ENCODE results near the gene CFDP1.

The CFDP1 gene

DNA sequence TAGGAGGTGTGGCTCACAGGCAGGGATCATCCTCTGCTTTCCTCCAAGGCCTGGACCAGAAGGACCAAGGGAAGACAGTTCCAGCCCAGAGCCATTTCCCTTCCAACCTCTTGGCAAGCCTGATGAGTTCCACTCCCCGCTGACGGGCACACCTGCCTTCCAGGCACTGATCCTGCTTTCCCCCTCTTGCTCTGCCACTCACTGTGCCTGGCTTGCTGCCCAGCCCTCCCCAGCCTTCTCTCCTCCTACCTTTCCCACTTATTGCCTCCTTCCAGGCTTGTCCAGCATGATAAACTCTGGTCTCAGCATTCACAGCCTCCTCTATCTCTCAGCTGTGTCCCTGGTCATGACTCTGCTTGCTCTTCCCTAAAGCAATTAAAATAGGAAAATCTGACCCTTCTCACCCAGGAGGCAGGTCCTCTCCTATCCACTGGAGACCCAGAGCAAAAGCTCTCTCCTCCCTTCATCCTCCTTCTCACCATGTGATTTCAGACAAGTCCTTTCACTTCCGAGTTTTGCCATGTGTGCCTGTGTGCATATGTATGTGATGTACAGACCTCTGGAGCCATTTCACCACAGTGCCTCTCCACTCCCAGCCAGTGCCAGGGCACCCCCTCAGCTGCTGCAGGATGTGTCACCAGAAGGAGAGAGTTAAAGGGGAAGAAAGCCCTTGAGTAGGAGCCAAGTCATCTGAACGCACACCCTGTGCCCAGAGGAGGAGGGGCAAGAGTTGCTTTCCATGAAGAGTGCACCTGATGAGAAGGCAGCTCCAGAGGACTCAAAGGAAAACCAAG is 44.6 kb upstream of the CFDP1 start:
- CTCF ChIA-PET = interaction anchor here (0.8 to 6.7 kb wide), 6 partner anchors 12 to 286 kb away, joined by 3 to 65 read pairs (median 4); partner anchors contain the start of gene TMEM170A
- DNase-seq (ENCODE audit: low read depth, low spot score) = no peak
- POLR2A ChIA-PET = no interaction called here
- TF ChIP-seq, protein P1, sequence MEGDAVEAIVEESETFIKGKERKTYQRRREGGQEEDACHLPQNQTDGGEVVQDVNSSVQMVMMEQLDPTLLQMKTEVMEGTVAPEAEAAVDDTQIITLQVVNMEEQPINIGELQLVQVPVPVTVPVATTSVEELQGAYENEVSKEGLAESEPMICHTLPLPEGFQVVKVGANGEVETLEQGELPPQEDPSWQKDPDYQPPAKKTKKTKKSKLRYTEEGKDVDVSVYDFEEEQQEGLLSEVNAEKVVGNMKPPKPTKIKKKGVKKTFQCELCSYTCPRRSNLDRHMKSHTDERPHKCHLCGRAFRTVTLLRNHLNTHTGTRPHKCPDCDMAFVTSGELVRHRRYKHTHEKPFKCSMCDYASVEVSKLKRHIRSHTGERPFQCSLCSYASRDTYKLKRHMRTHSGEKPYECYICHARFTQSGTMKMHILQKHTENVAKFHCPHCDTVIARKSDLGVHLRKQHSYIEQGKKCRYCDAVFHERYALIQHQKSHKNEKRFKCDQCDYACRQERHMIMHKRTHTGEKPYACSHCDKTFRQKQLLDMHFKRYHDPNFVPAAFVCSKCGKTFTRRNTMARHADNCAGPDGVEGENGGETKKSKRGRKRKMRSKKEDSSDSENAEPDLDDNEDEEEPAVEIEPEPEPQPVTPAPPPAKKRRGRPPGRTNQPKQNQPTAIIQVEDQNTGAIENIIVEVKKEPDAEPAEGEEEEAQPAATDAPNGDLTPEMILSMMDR (IDR thresholded peaks at IDR 0.05; ENCODE audit: insufficient read depth, low read length, missing control alignments) = no peak
- no peak overlapping the region for H3K4me3 ChIP-seq (ENCODE audit: low read depth, low read length)

DNA sequence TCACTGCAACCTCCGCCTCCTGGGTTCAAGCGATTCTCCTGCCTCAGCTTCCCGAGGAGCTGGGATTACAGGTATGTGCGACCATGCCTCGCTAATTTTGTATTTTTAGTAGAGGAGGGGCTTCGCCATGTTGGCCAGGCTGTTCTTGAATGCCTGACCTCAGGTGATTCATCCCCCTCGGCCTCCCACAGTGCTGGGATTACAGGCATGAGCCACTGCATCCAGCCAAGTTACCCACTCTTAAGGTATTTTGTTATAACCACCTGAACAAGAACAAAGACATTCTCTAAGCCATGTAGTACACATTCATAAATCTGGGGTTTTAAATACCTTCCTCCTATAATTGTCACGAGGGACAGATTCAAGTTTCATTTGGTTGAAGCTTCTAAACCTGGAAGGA is 43.5 kb upstream of the CFDP1 start:
- ChIA-PET CTCF (interaction anchor here (0.8 to 6.7 kb wide), 6 partner anchors 11 to 287 kb away, joined by 3 to 65 read pairs (median 4); partner anchors contain the start of gene TMEM170A), POLR2A (no interaction called here)
- TF ChIP-seq, protein P1 (IDR thresholded peaks at IDR 0.05; ENCODE audit: insufficient read depth, low read length, missing control alignments) = no peak
- H3K4me3 ChIP-seq (ENCODE audit: low read depth, low read length) = no peak overlapping the region
- DNase-seq (ENCODE audit: low read depth, low spot score) = no peak

DNA sequence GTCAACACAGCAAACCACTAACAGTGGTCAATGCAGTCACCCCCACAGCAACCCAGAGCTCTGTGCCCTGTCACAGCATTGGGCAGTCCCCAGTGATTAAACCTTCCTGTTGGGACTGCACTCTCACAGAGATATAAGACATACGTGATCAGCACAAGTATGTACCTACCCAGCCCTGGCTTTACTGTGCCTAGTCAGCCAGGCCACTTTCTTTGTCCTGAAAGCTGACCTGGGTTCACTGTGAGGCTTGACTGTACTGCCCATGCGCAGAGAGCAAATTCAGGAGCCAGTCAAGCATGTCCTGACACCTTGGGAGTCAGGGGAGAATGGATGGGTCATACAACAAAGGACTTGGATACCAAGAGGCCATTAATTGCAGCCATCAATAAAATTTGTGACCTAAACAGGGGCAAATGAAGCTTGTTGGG is 42.1 kb upstream of the CFDP1 start:
- H3K4me3 ChIP-seq (ENCODE audit: low read depth, low read length) = no peak overlapping the region
- DNase-seq (ENCODE audit: low read depth, low spot score) = no peak
- ChIA-PET POLR2A (no interaction called here), CTCF (interaction anchor here (0.7 to 6.7 kb wide), 2 partner anchors 9 to 14 kb away, joined by 3 to 65 read pairs; partner anchors contain the start of gene TMEM170A)
- TF ChIP-seq, protein P1 (IDR thresholded peaks at IDR 0.05; ENCODE audit: insufficient read depth, low read length, missing control alignments) = no peak

DNA sequence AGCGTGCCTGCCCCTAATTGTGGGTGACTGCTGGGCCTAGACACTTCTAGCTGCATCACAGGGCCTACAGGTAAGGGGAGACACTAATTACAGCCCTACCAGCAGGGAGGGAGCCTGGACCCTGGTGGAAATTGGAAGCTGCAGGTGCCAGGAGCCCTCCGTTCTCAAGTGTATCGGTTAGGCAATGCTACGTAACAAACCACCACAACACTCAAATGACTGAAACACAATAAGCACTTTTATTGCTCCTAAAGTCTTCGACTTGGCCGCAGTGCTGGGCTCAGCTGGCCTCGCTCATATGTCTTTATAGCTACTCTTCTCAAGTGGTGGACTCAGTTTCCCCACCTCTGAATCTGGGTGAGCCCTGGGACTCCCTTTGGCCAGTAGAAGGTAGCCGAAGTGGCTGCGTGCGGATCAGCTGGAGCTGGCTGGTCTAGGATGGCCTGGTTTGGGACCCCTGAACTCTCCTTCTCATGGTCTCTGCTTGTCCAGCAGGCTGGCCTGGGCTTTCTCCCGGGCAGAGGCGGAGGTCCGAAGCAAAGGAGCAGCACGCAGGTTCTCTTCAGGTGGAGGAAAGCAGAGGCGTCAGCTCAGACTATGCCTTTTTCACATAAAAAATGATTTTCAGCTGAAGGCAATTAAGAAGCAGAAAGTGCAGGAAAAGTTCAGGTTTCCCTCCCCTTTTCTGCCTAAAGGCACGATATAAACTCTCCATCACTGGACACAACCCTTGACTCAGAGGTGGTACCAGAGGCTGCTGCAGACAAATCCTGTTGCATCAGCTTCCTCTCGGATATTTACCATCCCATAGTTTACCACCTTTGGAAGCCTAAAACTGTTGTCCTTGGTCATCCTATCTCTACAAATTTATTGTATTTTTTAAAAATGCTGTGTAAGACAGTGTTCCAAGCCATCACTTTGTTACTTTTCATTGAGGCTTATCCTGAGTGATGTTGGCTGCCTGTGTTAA is 39.9 kb upstream of the CFDP1 start:
- no peak overlapping the region for H3K4me3 ChIP-seq (ENCODE audit: low read depth, low read length)
- no peak for DNase-seq (ENCODE audit: low read depth, low spot score)
- TF ChIP-seq, protein P1 (IDR thresholded peaks at IDR 0.05; ENCODE audit: insufficient read depth, low read length, missing control alignments) = no peak
- ChIA-PET POLR2A (interaction anchor here (0.6 kb wide), 1 partner anchor 116 kb away, joined by 3 read pairs; no protein-coding TSS in a partner anchor), CTCF (interaction anchor here (0.8 to 6.7 kb wide), 22 partner anchors 7 to 1699 kb away, joined by 3 to 65 read pairs (median 6); partner anchors contain the start of genes ADAT1, CHST5 and TMEM170A)

DNA sequence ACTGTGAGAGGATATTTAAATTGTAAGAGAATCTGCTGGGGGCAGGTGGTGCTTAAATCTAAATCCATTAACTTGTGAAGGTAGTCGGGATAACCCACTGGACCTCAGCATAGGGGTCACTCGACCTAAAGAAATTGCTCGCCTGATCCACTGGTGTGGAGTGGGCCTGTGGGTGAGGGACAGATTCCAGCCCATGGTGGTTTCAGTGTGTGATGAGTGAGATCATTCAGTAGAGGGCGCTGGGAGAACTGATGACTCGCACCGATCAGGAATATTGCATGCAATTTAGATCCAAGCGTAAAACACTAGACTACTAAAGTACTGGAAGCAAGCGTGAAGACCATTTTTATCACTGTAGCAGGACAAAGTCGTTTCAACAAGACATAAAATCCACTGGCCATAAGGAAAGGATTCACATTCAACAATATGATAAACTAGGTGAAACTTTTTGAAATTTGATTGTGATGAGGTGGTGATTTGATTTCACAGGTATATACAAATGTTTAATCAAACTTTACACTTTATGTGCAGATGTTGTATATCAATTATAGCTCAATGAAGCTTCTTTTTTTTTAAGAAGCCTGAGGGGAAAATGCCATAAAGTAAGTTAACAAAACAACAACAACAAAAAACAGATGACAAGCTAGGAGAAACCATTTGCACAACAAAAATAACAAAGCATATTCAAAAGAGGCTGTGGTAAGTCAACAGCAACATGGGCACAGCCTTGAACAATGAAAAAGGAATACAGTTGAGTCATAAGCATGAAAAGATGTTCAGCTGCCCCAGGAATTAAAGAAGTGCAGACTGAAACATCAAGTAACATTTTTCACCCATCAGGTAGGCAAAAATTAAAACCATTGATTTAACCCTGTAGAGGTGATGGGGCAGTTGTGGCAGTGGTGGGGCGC is 38.7 kb upstream of the CFDP1 start:
- CTCF ChIA-PET = interaction anchor here (0.5 to 6.7 kb wide), 40 partner anchors 6 to 1700 kb away, joined by 3 to 65 read pairs (median 4); partner anchors contain the start of genes ADAT1, CHST5, CHST6 and TMEM170A
- TF ChIP-seq, protein P1 (IDR thresholded peaks at IDR 0.05; ENCODE audit: insufficient read depth, low read length, missing control alignments) = peak; percentile 78
- DNase-seq (ENCODE audit: low read depth, low spot score) = peak; percentile 9
- no peak overlapping the region for H3K4me3 ChIP-seq (ENCODE audit: low read depth, low read length)
- POLR2A ChIA-PET = no interaction called here

Data from AG04449 (cell line).